ENCODE measurements around the gene COL6A3. TPM values are rescaled to one million over a fixed set of nuclear protein-coding genes. Genes with fewer than 3 reads are reported as not detected.

COL6A3 gene
- total RNA-seq, 3 donors from 2014 or later: 116 to 907 (median 320) TPM

DNA sequence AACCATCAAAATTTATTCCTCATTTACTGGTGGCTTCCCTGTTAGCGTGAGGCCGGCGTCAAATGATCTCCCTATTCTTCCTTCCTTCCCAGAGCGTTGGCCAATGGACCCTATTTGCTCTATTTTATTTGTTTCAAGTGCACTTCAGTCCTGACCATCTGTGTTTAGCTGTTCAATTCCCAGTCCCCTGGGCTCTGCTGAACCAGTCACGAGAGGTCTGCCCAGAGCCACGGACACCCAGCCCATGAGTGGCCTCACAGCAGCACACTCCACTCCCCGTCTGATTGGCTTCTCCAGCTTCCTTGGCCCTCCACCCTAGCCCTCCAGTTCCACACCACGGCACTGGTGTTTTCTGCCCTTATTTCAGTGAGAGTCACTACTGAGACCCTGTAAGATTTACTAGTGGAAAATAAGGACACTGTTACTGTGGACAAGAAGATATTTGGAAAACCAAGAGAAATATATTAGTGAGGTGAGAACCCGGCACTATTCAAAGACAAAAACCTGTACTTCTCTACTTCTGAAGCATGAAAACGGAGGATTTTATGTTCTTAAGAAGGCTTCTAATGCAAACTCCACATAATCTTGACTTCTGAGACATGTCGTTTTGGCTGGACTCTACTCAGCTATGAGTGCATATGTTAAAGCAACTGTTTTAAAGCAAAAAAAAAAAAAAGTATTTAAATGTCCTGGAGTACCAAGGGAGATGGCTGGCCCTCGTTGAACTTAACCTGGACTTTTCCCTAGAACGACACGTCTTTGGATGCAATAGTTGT, 86.6 kb downstream of the COL6A3 start:
- Histone ChIP-seq H3K36me3 (no peaks in the 10 kb centered on the region), H3K27ac (peak overlapping the region; percentile 60 to 73), H3K4me3 (no peak overlapping the region), H3K9me3 (no peaks in the 10 kb centered on the region), H3K4me1 (no peaks in the 10 kb centered on the region), H3K27me3 (no peaks in the 10 kb centered on the region)
- no peak for DNase-seq (ENCODE audit: low spot score in 2 of 2)
- intact Hi-C loops (cut with DNase I; ENCODE audit: low total_unique reads): no loop called here
- TF ChIP-seq POLR2A (IDR thresholded peaks at IDR 0.05): no peak
- TF ChIP-seq, protein P1, sequence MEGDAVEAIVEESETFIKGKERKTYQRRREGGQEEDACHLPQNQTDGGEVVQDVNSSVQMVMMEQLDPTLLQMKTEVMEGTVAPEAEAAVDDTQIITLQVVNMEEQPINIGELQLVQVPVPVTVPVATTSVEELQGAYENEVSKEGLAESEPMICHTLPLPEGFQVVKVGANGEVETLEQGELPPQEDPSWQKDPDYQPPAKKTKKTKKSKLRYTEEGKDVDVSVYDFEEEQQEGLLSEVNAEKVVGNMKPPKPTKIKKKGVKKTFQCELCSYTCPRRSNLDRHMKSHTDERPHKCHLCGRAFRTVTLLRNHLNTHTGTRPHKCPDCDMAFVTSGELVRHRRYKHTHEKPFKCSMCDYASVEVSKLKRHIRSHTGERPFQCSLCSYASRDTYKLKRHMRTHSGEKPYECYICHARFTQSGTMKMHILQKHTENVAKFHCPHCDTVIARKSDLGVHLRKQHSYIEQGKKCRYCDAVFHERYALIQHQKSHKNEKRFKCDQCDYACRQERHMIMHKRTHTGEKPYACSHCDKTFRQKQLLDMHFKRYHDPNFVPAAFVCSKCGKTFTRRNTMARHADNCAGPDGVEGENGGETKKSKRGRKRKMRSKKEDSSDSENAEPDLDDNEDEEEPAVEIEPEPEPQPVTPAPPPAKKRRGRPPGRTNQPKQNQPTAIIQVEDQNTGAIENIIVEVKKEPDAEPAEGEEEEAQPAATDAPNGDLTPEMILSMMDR (IDR thresholded peaks at IDR 0.05): no peak
- TF ChIP-seq POLR2AphosphoS5 (IDR thresholded peaks at IDR 0.05): no peak

DNA sequence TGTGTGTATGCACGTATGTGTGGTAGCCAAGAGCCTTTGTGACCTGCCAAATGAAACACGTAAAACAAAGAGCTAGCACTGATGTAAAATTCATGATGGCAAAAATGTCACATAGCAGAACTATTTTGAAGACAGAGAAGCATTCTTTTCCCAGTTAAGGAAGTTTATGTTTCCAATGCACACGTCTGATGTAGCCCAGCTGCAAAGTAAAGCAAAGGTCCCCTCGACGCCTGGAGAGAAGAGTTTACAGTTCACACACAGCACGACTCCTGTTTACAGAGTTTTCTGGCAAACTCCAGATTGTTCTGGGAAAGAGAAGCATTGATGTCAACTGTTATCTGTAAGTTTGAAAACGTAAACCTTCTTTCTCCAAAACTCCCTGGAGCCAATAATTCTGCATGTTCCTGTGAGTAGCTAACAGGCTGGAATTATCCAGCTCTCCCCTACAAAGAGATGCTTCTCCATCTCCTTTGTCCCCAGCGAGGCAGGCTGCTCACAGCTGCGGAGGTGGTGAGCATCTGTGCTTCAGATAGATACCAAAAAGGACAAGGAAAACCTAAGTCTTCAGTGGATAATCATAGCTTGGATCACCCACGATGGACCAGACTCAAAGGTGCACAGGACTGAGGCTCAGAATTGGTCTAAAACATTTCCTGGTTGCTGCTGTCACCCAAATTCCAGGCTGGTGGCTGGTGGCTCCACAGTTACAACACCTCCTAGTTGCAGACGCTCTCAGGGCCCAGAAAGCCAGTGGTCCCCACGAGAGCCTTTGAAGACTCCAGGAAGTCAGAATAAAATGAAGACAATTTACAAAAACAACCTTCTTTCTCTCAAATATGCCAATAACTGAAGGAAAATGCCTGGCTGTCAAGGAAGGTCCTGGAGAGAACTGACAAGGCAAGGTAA, 87.4 kb downstream of the COL6A3 start:
- no peaks in the 10 kb centered on the region for H3K9me3 ChIP-seq
- no peaks in the 10 kb centered on the region for H3K36me3 ChIP-seq
- peak overlapping the region; percentile 60 to 73 for H3K27ac ChIP-seq
- no peaks in the 10 kb centered on the region for H3K27me3 ChIP-seq
- intact Hi-C loops (cut with DNase I; ENCODE audit: low total_unique reads): no loop called here
- H3K4me1 ChIP-seq: no peaks in the 10 kb centered on the region
- TF ChIP-seq, protein P1 (IDR thresholded peaks at IDR 0.05): no peak
- no peak for TF ChIP-seq POLR2A (IDR thresholded peaks at IDR 0.05)
- TF ChIP-seq POLR2AphosphoS5 (IDR thresholded peaks at IDR 0.05): no peak
- H3K4me3 ChIP-seq: no peak overlapping the region
- no peak for DNase-seq (ENCODE audit: low spot score in 2 of 2)

GRCh38 chr2:237324837-237325236, 89.1 kb downstream of the COL6A3 start:
- Histone ChIP-seq H3K9me3 (no peaks in the 10 kb centered on the region), H3K4me3 (no peak overlapping the region), H3K27me3 (no peaks in the 10 kb centered on the region), H3K36me3 (no peaks in the 10 kb centered on the region), H3K4me1 (no peaks in the 10 kb centered on the region), H3K27ac (peak overlapping the region in 1 of 2 donors; percentile 68)
- intact Hi-C loops (cut with DNase I; ENCODE audit: low total_unique reads): no loop called here
- TF ChIP-seq POLR2A (IDR thresholded peaks at IDR 0.05) (no peak), POLR2AphosphoS5 (IDR thresholded peaks at IDR 0.05) (no peak)
- TF ChIP-seq, protein P1 (IDR thresholded peaks at IDR 0.05): no peak
- no peak for DNase-seq (ENCODE audit: low spot score in 2 of 2)

- H3K36me3 ChIP-seq: no peaks in the 10 kb centered on the region
- intact Hi-C loops (cut with DNase I; ENCODE audit: low total_unique reads): no loop called here
- DNase-seq (ENCODE audit: low spot score in 2 of 2): no peak
- H3K9me3 ChIP-seq: no peaks in the 10 kb centered on the region
- H3K27me3 ChIP-seq: no peaks in the 10 kb centered on the region
- no peaks in the 10 kb centered on the region for H3K4me1 ChIP-seq
- H3K4me3 ChIP-seq: no peak overlapping the region
- TF ChIP-seq, protein P1 (IDR thresholded peaks at IDR 0.05): no peak
- TF ChIP-seq POLR2A (IDR thresholded peaks at IDR 0.05): no peak
- peak overlapping the region in 1 of 2 donors; percentile 68 for H3K27ac ChIP-seq
Measured at GRCh38 chr2:237324405-237324831, 89.5 kb downstream of the COL6A3 start.

GRCh38 chr2:237323656-237324055, 90.3 kb downstream of the COL6A3 start:
- Histone ChIP-seq H3K4me3 (no peak overlapping the region), H3K4me1 (no peaks in the 10 kb centered on the region), H3K9me3 (no peaks in the 10 kb centered on the region), H3K27ac (no peak overlapping the region), H3K36me3 (no peaks in the 10 kb centered on the region), H3K27me3 (no peaks in the 10 kb centered on the region)
- no peak for DNase-seq (ENCODE audit: low spot score in 2 of 2)
- intact Hi-C loops (cut with DNase I; ENCODE audit: low total_unique reads): no loop called here
- TF ChIP-seq POLR2AphosphoS5 (IDR thresholded peaks at IDR 0.05): no peak
- TF ChIP-seq POLR2A (IDR thresholded peaks at IDR 0.05): no peak
- TF ChIP-seq, protein P1 (IDR thresholded peaks at IDR 0.05): no peak
